GM12892 (cell line): ENCODE data around the gene C2CD2L.

Experiments used
- DNase-seq: peaks from one replicate; pipeline ENCODE4 v3.0.0; 2011; ENCODE audit not compliant: insufficient read length
- FAIRE-seq: peaks from 2 replicates; lab custom pipeline; 2011; peaks lifted over from hg19 to GRCh38; lab: Jason Lieb, UNC
- POLR2A ChIP-seq: IDR thresholded peaks from 2 replicates; pipeline ENCODE4 v1.6.1; 2011; ENCODE audit warnings: low read depth, low read length, control low read depth
- POLR2AphosphoS5 ChIP-seq: IDR thresholded peaks from 2 replicates; pipeline ENCODE4 v1.6.1; 2011; ENCODE audit warnings: low read depth, low read length, control low read depth
- TAF1 ChIP-seq: IDR thresholded peaks from 2 replicates; pipeline ENCODE4 v1.6.1; 2011; ENCODE audit warnings: low read depth, mild to moderate bottlenecking, control low read depth, low read length, borderline replicate concordance

C2CD2L gene

GRCh38 chr11:119084663-119085436 lies 22.3 kb upstream of the C2CD2L start, which contains the start of gene HMBS:
HMBS (plus strand) TSS chr11:119084881; CDS start chr11:119085034, 153 bp downstream.
- FAIRE-seq: peak; percentile 100
- peak; percentile 94 for DNase-seq
- TF ChIP-seq POLR2A (peak; percentile 93), POLR2AphosphoS5 (peak; percentile 90), TAF1 (0 out of 2 replicates have a peak, but pooled peaks have one; percentile 6)

GRCh38 chr11:119085437-119085847 lies 21.7 kb upstream of the C2CD2L start:
- DNase-seq (peak; percentile 32), FAIRE-seq (no peak)
- no peak for TF ChIP-seq POLR2A
- TF ChIP-seq POLR2AphosphoS5: no peak
- no peak for TF ChIP-seq TAF1

- DNase-seq (no peak), FAIRE-seq (no peak)
- no peak for TF ChIP-seq POLR2A
- no peak for TF ChIP-seq TAF1
- TF ChIP-seq POLR2AphosphoS5: no peak
These were observed 20.0 kb upstream of the C2CD2L start for GRCh38 chr11:119087123-119087522.

GRCh38 chr11:119087747-119088241 lies 19.4 kb upstream of the C2CD2L start:
- TF ChIP-seq TAF1 (no peak), POLR2AphosphoS5 (no peak), POLR2A (no peak)
- DNase-seq (no peak), FAIRE-seq (no peak)

- DNase-seq: no peak
- FAIRE-seq: no peak
- no peak for TF ChIP-seq POLR2A
- no peak for TF ChIP-seq TAF1
- no peak for TF ChIP-seq POLR2AphosphoS5
These were observed 18.7 kb upstream of the C2CD2L start for GRCh38 chr11:119088406-119088805.

GRCh38 chr11:119089319-119089718 lies 17.8 kb upstream of the C2CD2L start:
- no peak for DNase-seq
- FAIRE-seq: no peak
- TF ChIP-seq POLR2A (no peak), TAF1 (no peak), POLR2AphosphoS5 (no peak)

- FAIRE-seq (no peak), DNase-seq (no peak)
- TF ChIP-seq POLR2A (no peak; the same call in 1 of the 2 replicates), POLR2AphosphoS5 (0 out of 2 replicates have a peak, but pooled peaks have one; percentile 44), TAF1 (no peak)
These were observed 16.0 kb upstream of the C2CD2L start for GRCh38 chr11:119091178-119091577.

GRCh38 chr11:119091966-119092879 lies 14.9 kb upstream of the C2CD2L start:
- FAIRE-seq (peak; percentile 21), DNase-seq (no peak)
- TF ChIP-seq POLR2A: peak; percentile 48
- TF ChIP-seq TAF1: no peak
- no peak for TF ChIP-seq POLR2AphosphoS5

GRCh38 chr11:119092880-119093842 lies 14.0 kb upstream of the C2CD2L start:
- no peak for DNase-seq
- TF ChIP-seq POLR2A (peak; percentile 59; the same call in 1 of the 2 replicates), POLR2AphosphoS5 (peak; percentile 78), TAF1 (no peak)
- peak; percentile 60 for FAIRE-seq
